HEK293 (cell line): ENCODE measurements around the gene TTLL1.
A peak's percentile ranks its signal among the peaks of the same experiment; 100 is the strongest.

Source experiments
- CTCF ChIA-PET: fragments of 350-600 bp; formaldehyde crosslinking; extraction: SDS; loops from one replicate; lab custom pipeline; 2021; ENCODE audit warnings: antibody characterized with exemption; lab: Yijun Ruan, JAX
- POLR2A ChIA-PET: fragments of 300-600 bp; formaldehyde crosslinking; extraction: SDS; loops from one replicate; lab custom pipeline; 2020; ENCODE audit warnings: antibody characterized with exemption, inconsistent platforms; lab: Yijun Ruan, JAX
- H3K27ac ChIP-seq: fragments of 200-500 bp; sonication (Bioruptor generic); 2 replicates; pipeline ENCODE4 v1.5.1; 2014; ENCODE audit warnings: low read depth, low read length, control low read depth, inconsistent platforms; ENCODE audit errors: extremely low read depth
- H3K36me3 ChIP-seq, 2 experiments: fragments of 200-500 bp in 1 of 2; sonication (Bioruptor generic) in 1 of 2; 1 replicate in 1 of 2; 2 replicates in 1 of 2; pipeline ENCODE4 v1.5.1; 2014 to 2017; ENCODE audit warnings: inconsistent platforms in 2 of 2, low read length in 2 of 2; ENCODE audit not compliant: control insufficient read depth in 2 of 2, insufficient read depth in 1 of 2
- H3K4me1 ChIP-seq: fragments of 200-500 bp; sonication (Bioruptor generic); 2 replicates; pipeline ENCODE4 v1.5.1; 2014; ENCODE audit warnings: mild to moderate bottlenecking, low read length, inconsistent platforms; ENCODE audit not compliant: control insufficient read depth, insufficient read depth
- H3K4me3 ChIP-seq: 2 replicates; pipeline ENCODE4 v1.5.1; 2011; ENCODE audit warnings: low read depth, mild to moderate bottlenecking, control low read depth, low read length, moderate library complexity
- H3K9me3 ChIP-seq: fragments of 200-500 bp; sonication (Bioruptor generic); 2 replicates; pipeline ENCODE4 v1.5.1; 2014; ENCODE audit warnings: low read depth, low read length, inconsistent platforms; ENCODE audit not compliant: control insufficient read depth, insufficient read depth
- EGR2 ChIP-seq: fragments of 450-650 bp; formaldehyde crosslinking; IDR thresholded peaks from 2 replicates; pipeline ENCODE4 v1.5.1; 2016; ENCODE audit warnings: low read depth, missing biosample characterization, missing genetic modification characterization
- GLIS2 ChIP-seq: fragments of 450-650 bp; formaldehyde crosslinking; IDR thresholded peaks from 2 replicates; pipeline ENCODE4 v1.5.1; 2016; ENCODE audit warnings: missing biosample characterization, missing genetic modification characterization
- KLF1 ChIP-seq: fragments of 450-650 bp; formaldehyde crosslinking; IDR thresholded peaks from 2 replicates; pipeline ENCODE4 v1.5.1; 2016; ENCODE audit warnings: missing biosample characterization, missing genetic modification characterization
- KLF17 ChIP-seq: fragments of 450-650 bp; formaldehyde crosslinking; IDR thresholded peaks from 2 replicates; pipeline ENCODE4 v1.5.1; 2016; ENCODE audit warnings: missing biosample characterization, missing genetic modification characterization
- MEIS1 ChIP-seq: sonication (generic); formaldehyde crosslinking; IDR thresholded peaks from 2 replicates; pipeline ENCODE4 v1.8.1; 2022; ENCODE audit warnings: missing genetic modification reagents, mild to moderate bottlenecking, borderline replicate concordance
- SP7 ChIP-seq: fragments of 450-650 bp; formaldehyde crosslinking; IDR thresholded peaks from 2 replicates; pipeline ENCODE4 v1.5.1; 2016; ENCODE audit warnings: missing biosample characterization, missing genetic modification characterization
- WT1 ChIP-seq: fragments of 450-650 bp; formaldehyde crosslinking; IDR thresholded peaks from 2 replicates; pipeline ENCODE4 v1.5.1; 2016; ENCODE audit warnings: missing biosample characterization, missing genetic modification characterization
- ZBTB21 ChIP-seq: fragments of 450-650 bp; formaldehyde crosslinking; IDR thresholded peaks from 2 replicates; pipeline ENCODE4 v1.5.1; 2017; ENCODE audit warnings: missing biosample characterization, missing genetic modification characterization
- ZFHX2 ChIP-seq: fragments of 450-650 bp; formaldehyde crosslinking; conservative IDR thresholded peaks from 2 replicates; pipeline ENCODE4 v1.5.1; 2016; ENCODE audit warnings: missing biosample characterization, missing genetic modification characterization
- ZIC2 ChIP-seq: fragments of 450-650 bp; formaldehyde crosslinking; IDR thresholded peaks from 2 replicates; pipeline ENCODE4 v1.5.1; 2016; ENCODE audit warnings: missing biosample characterization, missing genetic modification characterization
- ZNF138 ChIP-seq: fragments of 450-650 bp; formaldehyde crosslinking; IDR thresholded peaks from 2 replicates; pipeline ENCODE4 v1.5.1; 2016; ENCODE audit warnings: missing biosample characterization, missing genetic modification characterization, borderline replicate concordance
- ZNF202 ChIP-seq: fragments of 450-650 bp; formaldehyde crosslinking; IDR thresholded peaks from 2 replicates; pipeline ENCODE4 v1.5.1; 2016; ENCODE audit warnings: missing biosample characterization, missing genetic modification characterization, borderline replicate concordance
- ZNF211 ChIP-seq: fragments of 450-650 bp; formaldehyde crosslinking; IDR thresholded peaks from 2 replicates; pipeline ENCODE4 v1.5.1; 2016; ENCODE audit warnings: low read depth, missing biosample characterization, missing genetic modification characterization
- ZNF214 ChIP-seq: fragments of 450-650 bp; formaldehyde crosslinking; IDR thresholded peaks from 2 replicates; pipeline ENCODE4 v1.5.1; 2017; ENCODE audit warnings: missing biosample characterization, mild to moderate bottlenecking, missing genetic modification characterization, borderline replicate concordance
- ZNF221 ChIP-seq: fragments of 450-650 bp; formaldehyde crosslinking; IDR thresholded peaks from 2 replicates; pipeline ENCODE4 v1.5.1; 2017; ENCODE audit warnings: missing biosample characterization, missing genetic modification characterization, borderline replicate concordance
- ZNF23 ChIP-seq: fragments of 450-650 bp; formaldehyde crosslinking; IDR thresholded peaks from 2 replicates; pipeline ENCODE4 v1.5.1; 2016; ENCODE audit warnings: missing biosample characterization, missing genetic modification characterization, borderline replicate concordance
- ZNF26 ChIP-seq: fragments of 450-650 bp; formaldehyde crosslinking; IDR thresholded peaks from 2 replicates; pipeline ENCODE4 v1.5.1; 2016; ENCODE audit warnings: missing biosample characterization, missing genetic modification characterization
- ZNF398 ChIP-seq: fragments of 450-650 bp; formaldehyde crosslinking; IDR thresholded peaks from 2 replicates; pipeline ENCODE4 v1.5.1; 2017; ENCODE audit warnings: missing biosample characterization, missing genetic modification characterization
- ZNF571 ChIP-seq: fragments of 450-650 bp; formaldehyde crosslinking; IDR thresholded peaks from 2 replicates; pipeline ENCODE4 v1.5.0; 2017; ENCODE audit warnings: missing biosample characterization, missing genetic modification characterization
- ZNF623 ChIP-seq: fragments of 450-650 bp; formaldehyde crosslinking; IDR thresholded peaks from 2 replicates; pipeline ENCODE4 v1.5.1; 2016; ENCODE audit warnings: missing biosample characterization, missing genetic modification characterization
- ZNF701 ChIP-seq: fragments of 450-650 bp; formaldehyde crosslinking; IDR thresholded peaks from 2 replicates; pipeline ENCODE4 v1.5.1; 2016; ENCODE audit warnings: missing biosample characterization, missing genetic modification characterization
- ZSCAN18 ChIP-seq: fragments of 450-650 bp; formaldehyde crosslinking; IDR thresholded peaks from 2 replicates; pipeline ENCODE4 v1.5.1; 2016; ENCODE audit warnings: missing biosample characterization, missing genetic modification characterization

Gene TTLL1

GRCh38 chr22:43035250-43035649 lies 53.9 kb downstream of the TTLL1 start:
- Histone ChIP-seq H3K9me3 (no peaks in the 10 kb centered on the region), H3K4me3 (no peak overlapping the region), H3K27ac (no peak overlapping the region), H3K4me1 (no peaks in the 10 kb centered on the region), H3K36me3 (no peaks in the 10 kb centered on the region)
- ChIA-PET CTCF (interaction anchor here (0.6 to 1.6 kb wide), 8 partner anchors 14 to 359 kb away, joined by 3 to 6 read pairs (median 4); partner anchors contain the start of gene ARFGAP3), POLR2A (interaction anchor here (0.6 to 0.7 kb wide), 2 partner anchors 15 to 20 kb away, joined by 3 to 4 read pairs; partner anchors contain the start of gene PACSIN2)
- TF ChIP-seq ZIC2: peak; percentile 82
- no peak for TF ChIP-seq ZNF211
- TF ChIP-seq GLIS2 (tag by site-specific recombination): 0 out of 2 replicates have a peak, but pooled peaks have one; percentile 13
- no peak for TF ChIP-seq ZNF214
- TF ChIP-seq ZNF23: no peak
- TF ChIP-seq ZNF571 (tag by site-specific recombination): no peak
- TF ChIP-seq MEIS1: no peak
- no peak for TF ChIP-seq ZNF26 (tag by site-specific recombination)
- TF ChIP-seq ZNF701 (tag by site-specific recombination): no peak
- TF ChIP-seq ZSCAN18 (tag by site-specific recombination): no peak
- no peak for TF ChIP-seq ZNF138
- no peak for TF ChIP-seq ZNF202 (tag by site-specific recombination)

- Histone ChIP-seq H3K4me3 (no peak overlapping the region), H3K36me3 (no peaks in the 10 kb centered on the region), H3K4me1 (no peaks in the 10 kb centered on the region), H3K9me3 (no peaks in the 10 kb centered on the region), H3K27ac (no peak overlapping the region)
- ChIA-PET CTCF (interaction anchor here (0.7 to 2.5 kb wide), 3 partner anchors 29 to 252 kb away, joined by 3 to 7 read pairs (median 4); no protein-coding TSS in a partner anchor), POLR2A (no interaction called here)
- TF ChIP-seq ZNF623 (tag by site-specific recombination): peak; percentile 98
- TF ChIP-seq ZNF398 (tag by site-specific recombination): peak; percentile 64
- TF ChIP-seq ZNF221 (tag by site-specific recombination): no peak
- TF ChIP-seq ZBTB21 (tag by site-specific recombination): no peak
- peak; percentile 53; the same call in 1 of the 2 replicates for TF ChIP-seq SP7 (tag by site-specific recombination)
- TF ChIP-seq KLF17 (tag by site-specific recombination): peak; percentile 61; the same call in 1 of the 2 replicates
- TF ChIP-seq ZFHX2: peak; percentile 57
- TF ChIP-seq WT1 (tag by site-specific recombination): peak; percentile 49; the same call in 1 of the 2 replicates
- TF ChIP-seq EGR2 (tag by site-specific recombination): peak; percentile 64; the same call in 1 of the 2 replicates
- peak; percentile 40 for TF ChIP-seq KLF1
Observed at GRCh38 chr22:43031617-43032016, 57.6 kb downstream of the TTLL1 start.
